WTC11 (cell line): ENCODE results near the gene HOMEZ.

ENCODE experiments used
- ATF1 ChIP-seq: sonication (generic); formaldehyde crosslinking; IDR thresholded peaks from 2 replicates; pipeline ENCODE4 v1.8.1; 2023; ENCODE audit warnings: mild to moderate bottlenecking, moderate library complexity, missing genetic modification reagents
- CBFB ChIP-seq: sonication (generic); formaldehyde crosslinking; IDR thresholded peaks from 2 replicates; pipeline ENCODE4 v1.8.1; 2022; ENCODE audit warnings: mild to moderate bottlenecking, low read depth, missing genetic modification reagents
- CREB1 ChIP-seq: sonication (generic); formaldehyde crosslinking; IDR thresholded peaks from 2 replicates; pipeline ENCODE4 v1.8.0; 2023; ENCODE audit warnings: mild to moderate bottlenecking, missing genetic modification reagents
- CREM ChIP-seq: sonication (generic); formaldehyde crosslinking; IDR thresholded peaks from 2 replicates; pipeline ENCODE4 v1.8.1; 2022; ENCODE audit warnings: mild to moderate bottlenecking, missing genetic modification reagents, moderate library complexity
- CTCF ChIP-seq: fragments of 200-600 bp; IDR thresholded peaks from 2 replicates; pipeline ENCODE4 v1.8.0; 2022; ENCODE audit warnings: antibody characterized with exemption
- JUN ChIP-seq: sonication (generic); formaldehyde crosslinking; IDR thresholded peaks from 2 replicates; pipeline ENCODE4 v1.8.0; 2023; ENCODE audit warnings: mild to moderate bottlenecking, missing genetic modification reagents
- MAX ChIP-seq: sonication (generic); formaldehyde crosslinking; IDR thresholded peaks from 2 replicates; pipeline ENCODE4 v1.8.0; 2022; ENCODE audit warnings: mild to moderate bottlenecking, missing genetic modification reagents
- NR2C2 ChIP-seq: sonication (generic); formaldehyde crosslinking; IDR thresholded peaks from 2 replicates; pipeline ENCODE4 v1.8.0; 2022; ENCODE audit warnings: mild to moderate bottlenecking, missing genetic modification reagents
- USF2 ChIP-seq: sonication (generic); formaldehyde crosslinking; IDR thresholded peaks from 2 replicates; pipeline ENCODE4 v1.8.1; 2023; ENCODE audit warnings: mild to moderate bottlenecking, missing genetic modification reagents, moderate library complexity

DNA sequence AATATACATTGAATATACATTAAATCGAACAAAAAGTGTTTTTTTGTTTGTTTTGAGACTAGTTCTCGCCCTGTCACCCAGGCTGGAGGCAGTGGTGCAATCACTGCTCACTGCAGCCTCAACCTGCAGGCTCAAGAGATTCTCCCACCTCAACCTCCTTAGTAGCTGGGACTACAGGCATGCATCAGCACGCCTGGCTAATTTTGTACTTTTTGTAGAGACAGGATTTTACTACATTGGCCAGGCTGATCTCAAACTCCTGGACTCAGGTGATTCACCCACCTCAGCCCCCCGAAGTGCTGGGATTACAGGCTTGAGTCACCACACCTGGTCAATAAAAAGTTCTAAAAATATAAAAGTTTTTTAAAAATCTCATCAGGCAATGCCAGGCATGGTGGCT is 58.4 kb downstream of the HOMEZ start:
- TF ChIP-seq CBFB, result no peak
- TF ChIP-seq CREB1 (CRISPR knock-in tag), result no peak
- no peak for TF ChIP-seq CTCF
- TF ChIP-seq NR2C2, result no peak
- no peak for TF ChIP-seq ATF1 (CRISPR knock-in tag)
- no peak for TF ChIP-seq USF2
- no peak for TF ChIP-seq MAX (CRISPR knock-in tag)
- TF ChIP-seq CREM (CRISPR knock-in tag), result no peak
- TF ChIP-seq JUN (CRISPR knock-in tag), result no peak
